MCF 10A (cell line): ENCODE data around the gene SYT12. TPM values are rescaled to one million over a fixed set of nuclear protein-coding genes. Genes with fewer than 3 reads are reported as not detected.

Experiments
- BruUV-seq: library from RNA; stranded (reverse); fragments of 400-500 nt; replicated peaks from 2 replicates; lab custom pipeline; 2021; lab: Mats Ljungman, UMichigan
- CTCF ChIA-PET: fragments of 300-600 bp; sonication (Branson Sonifier 250); formaldehyde crosslinking; extraction: SDS; loops from one replicate; lab custom pipeline; 2021; ENCODE audit warnings: antibody characterized with exemption, inconsistent platforms; lab: Yijun Ruan, JAX
- POLR2A ChIA-PET: fragments of 300-600, 350-650 bp; sonication (Branson Sonifier 250); formaldehyde crosslinking; extraction: SDS; loops from one replicate; lab custom pipeline; 2020; ENCODE audit warnings: antibody characterized with exemption, inconsistent platforms; lab: Yijun Ruan, JAX
- DNase-seq: peaks from one replicate; pipeline ENCODE4 v3.0.0-alpha.2; 2018; ENCODE audit not compliant: unreplicated experiment
- H3K27ac Mint-ChIP-seq: one replicate; pipeline ENCODE4 v1.8.0; 2022; ENCODE audit warnings: mild to moderate bottlenecking, low read depth, mixed read lengths; ENCODE audit not compliant: unreplicated experiment
- H3K27me3 Mint-ChIP-seq: one replicate; pipeline ENCODE4 v1.8.0; 2022; ENCODE audit warnings: mixed read lengths; ENCODE audit not compliant: insufficient read depth, unreplicated experiment
- H3K36me3 Mint-ChIP-seq: one replicate; pipeline ENCODE4 v1.8.0; 2022; ENCODE audit warnings: mild to moderate bottlenecking, moderate library complexity, mixed read lengths; ENCODE audit not compliant: insufficient read depth, unreplicated experiment
- H3K4me1 Mint-ChIP-seq: one replicate; pipeline ENCODE4 v1.8.0; 2022; ENCODE audit warnings: mixed read lengths; ENCODE audit not compliant: insufficient read depth, unreplicated experiment
- H3K4me3 Mint-ChIP-seq: one replicate; pipeline ENCODE4 v1.8.0; 2022; ENCODE audit warnings: mild to moderate bottlenecking, moderate library complexity, mixed read lengths; ENCODE audit not compliant: unreplicated experiment
- H3K9me3 Mint-ChIP-seq: one replicate; pipeline ENCODE4 v1.8.0; 2022; ENCODE audit warnings: mixed read lengths; ENCODE audit not compliant: unreplicated experiment
- CTCF ChIP-seq: fragments of 200-600 bp; IDR thresholded peaks from one replicate; pipeline ENCODE4 v1.8.0; 2022; ENCODE audit warnings: antibody characterized with exemption, mild to moderate bottlenecking; ENCODE audit not compliant: unreplicated experiment
- intact Hi-C: fragments of 100-400 bp; cut with micrococcal nuclease; formaldehyde crosslinking; loops from 2 replicates; pipeline ENCODE4 v1.14.1; 2022
- microRNA-seq: library from miRNA; unstranded; fragments of <30 nt; microRNA quantifications from one replicate; pipeline ENCODE4 v1.2.0, GENCODE V29; 2022
- total RNA-seq: library from RNA; stranded (reverse); gene quantifications from 2 replicates; pipeline ENCODE4 v1.2.3, GENCODE V29; 2022

SYT12 gene
- total RNA-seq, 1 experiment from 2014 or later: 0.44 TPM

DNA sequence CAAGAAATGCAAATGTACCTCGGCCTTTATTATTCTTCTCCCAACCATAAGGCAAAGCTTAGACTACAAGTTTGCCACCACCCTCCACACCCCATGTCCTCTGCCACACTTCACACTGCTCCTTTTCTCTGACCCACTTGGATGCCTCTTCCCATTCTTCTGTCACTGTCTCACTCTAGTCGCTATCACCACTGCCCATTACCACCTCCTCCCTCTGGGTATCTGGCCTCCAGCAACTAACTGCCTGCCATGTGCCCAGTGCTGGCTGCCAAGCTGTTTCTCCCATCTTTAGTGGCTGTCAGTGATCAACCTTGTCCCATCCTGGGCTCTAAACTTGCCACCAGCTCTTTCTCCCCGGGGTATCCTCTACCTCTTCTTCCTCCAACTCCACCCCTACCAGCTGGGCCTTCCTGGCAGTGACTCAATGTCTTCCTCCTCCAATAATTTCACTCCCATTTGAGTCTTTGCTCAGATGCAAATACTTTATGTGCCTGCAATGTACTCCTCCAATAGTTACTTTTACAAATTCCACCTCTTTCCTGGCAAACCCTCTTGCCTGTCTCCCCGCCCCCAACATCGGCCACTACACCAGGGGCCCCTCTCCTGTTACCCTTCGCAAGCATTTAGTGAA, 76.0 kb downstream of the SYT12 start:
- Mint-ChIP-seq H3K4me3 (no peak overlapping the region), H3K27ac (no peak overlapping the region), H3K9me3 (no peaks in the 10 kb centered on the region), H3K4me1 (peaks cover 5% of the 10 kb centered on the region), H3K36me3 (no peaks in the 10 kb centered on the region), H3K27me3 (no peaks in the 10 kb centered on the region)
- no peak for DNase-seq
- no TSS peak for BruUV-seq
- intact Hi-C loops: no loop called here
- ChIA-PET POLR2A (no interaction called here), CTCF (interaction anchor here (0.6 kb wide), 1 partner anchor 28 kb away, joined by 3 read pairs; no protein-coding TSS in a partner anchor)
- no peak for TF ChIP-seq CTCF

- peaks cover 5% of the 10 kb centered on the region for H3K4me1 Mint-ChIP-seq
- DNase-seq: no peak
- no peaks in the 10 kb centered on the region for H3K27me3 Mint-ChIP-seq
- no peak overlapping the region for H3K27ac Mint-ChIP-seq
- no peak overlapping the region for H3K4me3 Mint-ChIP-seq
- H3K9me3 Mint-ChIP-seq: no peaks in the 10 kb centered on the region
- POLR2A ChIA-PET: no interaction called here
- CTCF ChIA-PET: no interaction called here
- intact Hi-C loops: no loop called here
- TF ChIP-seq CTCF: no peak
- BruUV-seq: no TSS peak
- no peaks in the 10 kb centered on the region for H3K36me3 Mint-ChIP-seq
These were observed 76.9 kb downstream of the SYT12 start for GRCh38 chr11:67099831-67100324.

Small RNA genes lying within 50 kb of the gene (microRNA-seq; reads per million reads assigned to microRNA genes)
- gene MIR6860: not detected

Other genes starting within 250 kb of the SYT12 start
- gene RCE1, start 179.7 kb upstream of the SYT12 start, total RNA-seq: 23.3 and 27.7 TPM in 2 replicates
- gene LRFN4, start 166.1 kb upstream of the SYT12 start, total RNA-seq: 30.4 and 39.9 TPM in 2 replicates
- 27.0 and 37.7 TPM in 2 replicates for gene PC, start 64.8 kb upstream of the SYT12 start, total RNA-seq
- not detected in 2 replicates for gene C11orf86, start 47.8 kb upstream of the SYT12 start, total RNA-seq
- gene RHOD, start 33.7 kb downstream of the SYT12 start, total RNA-seq: 132 and 190 TPM in 2 replicates
- gene KDM2A, start 96.1 kb downstream of the SYT12 start, total RNA-seq: 63.8 and 64.5 TPM in 2 replicates
- gene GRK2, start 243.3 kb downstream of the SYT12 start, total RNA-seq: 48.1 and 50.1 TPM in 2 replicates